NCI-H1092 treated with DMSO at 0.1 percent for 48 hours (cell line): Measurements from ENCODE around the gene PIP5K1B.

Experiments used
- DNase-seq: peaks from one replicate; lab custom pipeline; 2025; lab: John Stamatoyannopoulos, UW

The PIP5K1B gene

DNA sequence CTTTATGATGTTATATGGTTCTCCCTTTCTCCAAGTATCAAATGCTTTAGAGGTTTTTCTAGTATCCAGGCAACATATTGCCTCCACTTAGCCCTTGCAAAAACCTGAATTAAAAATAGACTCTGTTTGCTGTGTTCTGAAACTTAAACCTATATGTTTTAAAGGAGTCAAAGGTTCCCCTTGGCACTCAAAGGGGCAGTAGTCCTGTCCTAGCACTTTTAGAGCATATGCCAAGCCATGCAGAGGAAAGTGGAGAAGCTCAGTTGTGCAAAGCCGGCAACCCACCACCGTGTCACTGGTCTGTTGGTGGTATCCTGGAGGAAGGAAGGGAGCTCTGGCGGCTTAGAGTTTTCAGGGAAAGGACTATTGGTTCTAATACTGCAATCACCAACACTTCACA lies 154.3 kb downstream of the PIP5K1B start:
- no peak for DNase-seq

GRCh38 chr9:68860419-68860818 lies 155.4 kb downstream of the PIP5K1B start:
- DNase-seq = no peak

DNA sequence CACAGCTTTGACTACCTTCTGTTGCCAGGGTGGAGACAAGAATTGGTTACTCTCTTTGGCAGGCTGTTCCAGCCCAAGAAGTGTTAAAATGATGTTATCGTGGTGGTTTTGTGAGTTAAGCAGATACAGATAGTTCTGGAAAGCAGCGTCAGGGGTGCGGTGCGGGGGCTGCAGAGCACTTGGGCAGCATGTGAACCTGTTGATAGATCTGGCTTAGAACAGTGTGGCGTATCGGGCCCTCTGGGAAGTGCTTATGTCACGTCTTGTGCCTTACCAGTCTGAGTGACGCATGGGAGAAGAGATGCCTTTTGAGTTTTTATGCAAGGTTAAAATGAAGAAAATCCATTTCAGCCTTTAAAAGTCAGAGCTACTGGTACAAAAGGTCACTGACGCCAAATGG lies 156.4 kb downstream of the PIP5K1B start:
- DNase-seq = no peak

DNA sequence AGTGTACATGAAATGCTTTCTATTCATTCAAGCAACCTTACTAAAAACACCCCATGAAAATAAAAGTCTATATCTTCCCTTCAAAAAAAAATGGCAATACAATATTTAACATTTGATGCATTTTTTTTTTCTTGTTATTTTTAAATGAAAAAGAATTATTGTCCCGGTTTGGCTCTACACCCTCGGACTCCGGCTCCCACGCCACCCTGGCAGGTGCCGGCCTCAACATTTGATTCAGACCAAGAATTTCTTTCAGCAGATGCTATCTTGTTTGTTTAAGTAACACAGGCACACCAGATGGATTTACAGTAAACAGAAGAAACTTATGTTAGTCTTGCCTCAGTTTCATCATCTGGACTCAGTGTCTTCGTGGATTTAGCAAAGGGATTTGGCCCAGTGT lies 162.0 kb downstream of the PIP5K1B start:
- DNase-seq = no peak

GRCh38 chr9:68869022-68869421 lies 164.0 kb downstream of the PIP5K1B start:
- no peak for DNase-seq

DNA sequence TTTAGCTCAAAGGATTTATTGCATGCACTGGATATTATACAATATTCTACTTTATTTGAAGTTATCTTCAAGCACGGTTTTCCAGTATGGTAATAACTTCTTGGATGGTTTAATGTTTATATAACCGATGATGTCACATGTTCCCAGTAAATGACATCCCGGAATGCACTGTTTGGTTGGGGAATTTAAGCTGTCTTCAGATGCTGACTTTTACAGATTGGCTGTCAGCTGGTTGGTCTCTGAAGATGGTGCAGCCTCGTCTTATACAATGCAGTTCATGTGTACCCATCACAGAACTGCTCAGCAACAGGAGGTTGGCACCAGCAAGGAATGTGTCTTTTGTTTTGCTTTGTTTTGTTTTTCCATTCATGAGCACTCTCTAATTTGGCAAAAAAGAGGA lies 165.0 kb downstream of the PIP5K1B start:
- DNase-seq = no peak

GRCh38 chr9:68871236-68871635 lies 166.2 kb downstream of the PIP5K1B start:
- no peak for DNase-seq

- no peak for DNase-seq
Observed at GRCh38 chr9:68872026-68872501, 167.0 kb downstream of the PIP5K1B start.

DNA sequence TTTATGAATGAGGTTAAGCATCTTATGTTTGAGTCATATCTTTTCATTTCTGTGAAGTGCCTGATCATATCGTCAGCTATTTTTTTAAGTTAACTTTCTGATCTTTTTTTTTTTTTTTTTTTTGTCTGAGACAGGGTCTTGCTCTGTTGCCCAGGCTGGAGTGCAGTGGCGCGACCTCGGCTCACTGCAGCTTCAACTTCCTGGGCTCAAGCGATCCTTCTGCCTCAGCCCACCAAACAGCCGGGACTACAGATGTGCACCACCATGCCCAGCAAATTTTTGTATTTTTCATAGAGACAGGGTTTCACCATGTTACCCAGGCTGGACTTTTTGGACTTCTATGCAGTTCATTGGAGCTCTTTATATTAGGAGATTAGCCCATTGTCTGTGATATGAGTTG lies 168.1 kb downstream of the PIP5K1B start:
- DNase-seq = no peak

DNA sequence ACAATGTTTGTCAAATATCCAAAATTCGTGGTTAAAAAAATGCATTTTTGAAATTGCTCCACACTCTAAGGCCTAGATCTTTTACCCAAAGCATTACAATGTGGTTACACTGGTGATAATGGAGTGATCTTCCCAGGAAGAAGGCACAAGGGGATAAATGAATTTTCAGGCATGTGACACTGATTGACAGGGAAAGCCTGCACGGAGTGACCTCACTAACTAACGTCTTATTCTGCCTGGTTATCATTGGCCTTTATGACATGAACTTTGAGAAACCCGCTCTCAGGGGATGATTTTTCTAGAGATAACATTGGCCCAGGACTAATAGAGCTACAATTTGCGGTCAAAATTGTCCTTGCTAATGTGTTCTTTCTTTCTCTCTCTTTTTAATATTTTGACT lies 171.2 kb downstream of the PIP5K1B start:
- no peak for DNase-seq

- DNase-seq = no peak
Observed at GRCh38 chr9:68876681-68877080, 171.6 kb downstream of the PIP5K1B start.

GRCh38 chr9:68877219-68877618 lies 172.2 kb downstream of the PIP5K1B start:
- DNase-seq = no peak

DNA sequence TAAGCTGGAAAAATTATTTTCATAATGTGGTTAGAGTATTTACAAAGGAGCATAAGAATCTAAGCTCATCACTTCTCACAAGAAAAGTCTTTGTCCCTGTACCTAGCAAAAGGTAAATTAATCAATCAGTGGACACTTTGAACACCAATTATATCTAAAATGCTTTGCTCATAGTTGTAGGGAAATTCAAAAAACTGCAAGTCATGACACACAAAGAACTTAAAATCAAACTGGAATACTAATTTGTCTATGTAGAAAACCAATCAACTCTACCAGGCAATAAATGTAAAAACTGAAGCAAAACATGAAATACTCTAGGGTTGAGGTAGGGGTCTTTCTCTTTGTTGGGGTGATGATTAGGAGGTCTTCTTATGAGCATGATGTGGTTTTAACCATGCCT lies 173.4 kb downstream of the PIP5K1B start:
- DNase-seq = no peak

DNA sequence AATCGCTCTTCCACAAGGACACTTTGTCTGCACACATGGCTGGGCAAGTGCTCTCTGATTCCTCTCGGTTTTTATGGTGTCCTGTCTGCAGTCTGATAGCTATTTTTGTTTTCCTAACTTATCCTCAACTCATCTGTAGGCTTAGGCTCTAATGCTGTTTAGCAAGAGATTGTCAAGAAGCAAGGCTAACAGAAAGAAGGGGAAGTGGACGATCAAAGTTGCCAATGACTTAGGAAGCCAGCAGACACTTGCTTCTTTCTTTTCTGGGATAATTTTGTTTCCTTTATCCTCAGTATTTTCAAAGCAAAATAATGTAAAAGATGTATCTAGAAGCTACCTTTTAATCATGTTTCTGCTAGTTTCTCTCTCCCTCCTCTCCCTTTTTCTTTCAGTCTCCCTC lies 178.2 kb downstream of the PIP5K1B start:
- DNase-seq = no peak

- no peak for DNase-seq
Observed at GRCh38 chr9:68887232-68887631, 182.2 kb downstream of the PIP5K1B start.

- DNase-seq = no peak
Observed at GRCh38 chr9:68894502-68894901, 189.5 kb downstream of the PIP5K1B start.

DNA sequence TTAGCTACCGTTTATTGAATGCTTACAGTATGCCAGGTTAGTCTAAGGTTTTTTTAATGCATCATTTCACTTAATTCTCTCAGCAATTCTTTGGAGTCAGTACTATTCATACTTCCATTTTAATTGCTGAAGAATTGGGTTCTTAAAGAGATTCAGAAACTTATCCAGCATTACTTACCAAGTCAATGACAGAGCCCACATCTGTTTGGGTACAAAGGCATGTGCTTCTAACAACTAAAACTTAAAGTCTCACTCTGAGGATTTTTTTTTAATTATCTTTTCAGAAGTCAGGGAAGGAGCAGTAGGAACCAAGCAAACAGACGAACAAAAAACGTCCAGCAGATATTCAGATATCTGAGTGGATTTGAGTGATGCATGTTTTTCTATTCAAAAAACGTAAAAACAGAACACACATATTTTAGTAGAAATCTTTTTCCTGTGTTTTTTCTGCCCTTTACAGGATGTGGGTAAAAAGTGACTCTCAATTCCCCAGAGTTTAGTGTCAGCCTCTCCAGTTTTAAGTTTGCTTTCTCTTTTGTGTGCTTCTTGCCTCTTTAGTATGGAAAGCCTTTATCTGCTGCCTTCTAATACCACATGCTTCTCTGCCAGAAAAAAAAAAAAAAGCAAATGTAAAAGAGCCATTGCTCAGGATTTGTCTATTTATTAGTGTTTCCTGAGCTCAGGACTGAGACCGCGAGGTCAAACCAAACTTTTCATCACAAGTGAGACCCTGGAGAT lies 190.9 kb downstream of the PIP5K1B start:
- no peak for DNase-seq

DNA sequence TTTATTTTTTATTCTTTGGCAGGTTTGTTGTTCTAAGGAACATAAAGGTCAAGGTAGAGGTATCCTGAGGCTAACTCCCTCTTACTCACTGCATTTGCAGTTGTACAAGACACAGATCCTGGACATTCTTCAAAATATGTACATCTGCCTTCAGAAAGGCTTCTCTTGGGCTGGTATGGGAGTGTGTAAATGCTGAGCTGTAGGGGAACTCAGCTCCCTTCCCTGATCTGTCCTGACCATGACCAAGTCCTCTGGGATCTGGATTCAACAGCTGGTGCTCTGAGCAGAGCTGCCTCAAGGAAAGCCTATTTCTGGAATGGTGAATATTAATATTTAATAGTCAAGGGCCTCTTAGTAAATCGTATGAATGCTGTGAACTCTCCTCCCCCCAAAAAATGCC lies 191.4 kb downstream of the PIP5K1B start:
- DNase-seq = no peak

DNA sequence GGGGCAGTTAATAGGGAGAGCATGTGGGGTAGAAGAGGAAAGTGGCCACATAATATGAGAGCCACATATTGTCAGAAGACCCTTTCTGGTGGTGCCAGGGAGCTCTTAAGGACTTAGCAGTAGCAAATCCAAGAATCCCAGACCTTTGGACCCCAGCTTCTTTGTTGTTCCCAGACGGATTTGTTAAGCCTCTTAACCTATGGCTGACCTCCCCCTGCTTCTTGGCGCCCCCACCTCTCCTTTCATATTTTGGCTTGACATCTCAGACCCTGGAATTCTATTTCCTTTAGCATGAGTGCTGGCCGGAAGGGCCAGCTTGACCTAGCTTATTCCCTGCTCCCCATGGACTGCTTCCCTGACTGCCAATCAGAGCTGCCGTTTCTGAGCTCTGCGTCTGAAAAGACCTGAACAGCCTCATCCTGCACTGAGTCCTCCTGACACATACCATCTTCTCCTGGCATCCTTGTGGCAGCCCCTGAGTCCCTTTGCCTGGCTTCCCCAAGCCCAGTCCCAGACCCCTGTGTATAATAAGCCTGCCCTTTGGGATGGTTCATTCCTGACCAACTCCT lies 192.6 kb downstream of the PIP5K1B start:
- no peak for DNase-seq

DNA sequence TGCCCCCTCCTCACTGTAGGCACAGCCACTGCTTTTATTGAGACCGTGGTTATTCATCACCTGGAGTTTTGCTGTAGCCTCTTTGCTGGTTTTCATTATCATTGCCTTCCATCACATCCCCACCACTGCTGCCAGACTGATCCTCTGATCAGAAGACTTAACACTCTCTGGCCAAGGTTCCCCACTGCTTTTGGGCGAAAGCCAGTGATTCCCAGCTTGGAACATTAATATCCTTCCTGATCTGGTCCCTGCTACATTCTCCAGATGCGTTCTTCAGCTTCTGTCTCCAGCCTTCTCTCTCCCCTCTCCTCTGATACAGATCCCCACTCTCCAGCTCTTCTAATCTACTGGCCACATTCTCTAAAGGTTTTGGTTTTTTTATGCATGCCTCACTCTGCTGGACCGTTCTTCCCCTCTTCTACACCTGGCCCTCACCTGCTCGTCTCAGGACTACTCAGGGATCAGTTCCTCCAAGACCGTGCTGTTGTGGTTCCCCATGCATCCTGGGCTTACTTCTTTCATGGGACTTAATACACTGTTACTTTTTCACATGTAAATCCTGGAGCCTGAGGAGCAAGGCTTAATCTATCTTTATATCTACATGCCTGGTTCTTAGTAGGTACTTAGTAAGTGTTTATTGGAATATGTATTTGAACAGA lies 193.9 kb downstream of the PIP5K1B start:
- no peak for DNase-seq

DNA sequence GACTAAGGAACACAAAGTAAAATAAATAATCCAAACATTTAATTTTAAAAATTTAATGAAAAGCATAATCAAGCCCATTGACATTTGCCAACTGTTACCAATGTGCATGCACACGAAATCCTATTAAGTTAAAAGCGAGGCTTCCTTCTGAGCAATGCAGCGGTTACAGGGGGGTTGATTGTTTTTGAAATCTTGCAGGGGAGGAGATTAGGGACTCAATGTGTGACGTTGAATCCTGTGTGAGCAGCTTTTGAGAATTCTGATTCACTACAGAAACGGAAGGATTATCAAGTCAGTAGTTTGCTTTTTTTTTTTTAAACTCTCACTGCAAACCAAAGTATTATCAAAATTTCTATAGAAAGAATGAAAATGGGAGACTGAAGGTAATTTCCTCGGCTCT lies 199.4 kb downstream of the PIP5K1B start:
- no peak for DNase-seq

GRCh38 chr9:68905129-68905528 lies 200.1 kb downstream of the PIP5K1B start:
- no peak for DNase-seq

GRCh38 chr9:68907910-68908309 lies 202.9 kb downstream of the PIP5K1B start:
- DNase-seq = no peak
